AG04450 (cell line): Measurements from ENCODE around the gene FAM81A. TPM values are rescaled to one million over a fixed set of nuclear protein-coding genes. Genes with fewer than 3 reads are reported as not detected.
A peak's percentile ranks its signal among the peaks of the same experiment; 100 is the strongest.

Experiments
- CTCF ChIA-PET: fragments of 300-600, 350-600 bp; formaldehyde crosslinking; extraction: SDS; loops from one replicate; lab custom pipeline; 2022; ENCODE audit warnings: antibody characterized with exemption, inconsistent platforms; lab: Charles Lee
- POLR2A ChIA-PET: fragments of 350-600 bp; formaldehyde crosslinking; extraction: SDS; loops from one replicate; lab custom pipeline; 2021; ENCODE audit warnings: antibody characterized with exemption, inconsistent platforms; lab: Yijun Ruan, JAX
- DNase-seq: peaks from one replicate; pipeline ENCODE4 v3.0.0-alpha.2; 2011; ENCODE audit warnings: low read depth, low spot score
- H3K27ac ChIP-seq: one replicate; pipeline ENCODE4 v1.5.1; 2012; ENCODE audit warnings: low read depth, low read length, control low read depth
- H3K27me3 ChIP-seq: one replicate; pipeline ENCODE4 v1.6.0; 2012; ENCODE audit warnings: low read length; ENCODE audit not compliant: control insufficient read depth, insufficient read depth
- H3K4me3 ChIP-seq: 2 replicates; pipeline ENCODE4 v1.5.1; 2011; ENCODE audit warnings: mild to moderate bottlenecking, low read depth, low read length, control low read depth
- H3K9me3 ChIP-seq: 2 replicates; pipeline ENCODE4 v1.5.1; 2012; ENCODE audit warnings: low read length; ENCODE audit not compliant: control insufficient read depth, insufficient read depth
- polyA plus RNA-seq: library from polyadenylated mRNA; depleted of rRNA; stranded (reverse); fragments of >200 nt; gene quantifications from 2 replicates; pipeline ENCODE4 v1.2.3, GENCODE V29; 2011
- TF ChIP-seq, protein P1 (sequence below): IDR thresholded peaks from 2 replicates; pipeline ENCODE4 v1.5.1; 2011; ENCODE audit warnings: low read depth, low read length, control low read depth, inconsistent platforms

The FAM81A gene
- polyA plus RNA-seq, 1 experiment: not detected

DNA sequence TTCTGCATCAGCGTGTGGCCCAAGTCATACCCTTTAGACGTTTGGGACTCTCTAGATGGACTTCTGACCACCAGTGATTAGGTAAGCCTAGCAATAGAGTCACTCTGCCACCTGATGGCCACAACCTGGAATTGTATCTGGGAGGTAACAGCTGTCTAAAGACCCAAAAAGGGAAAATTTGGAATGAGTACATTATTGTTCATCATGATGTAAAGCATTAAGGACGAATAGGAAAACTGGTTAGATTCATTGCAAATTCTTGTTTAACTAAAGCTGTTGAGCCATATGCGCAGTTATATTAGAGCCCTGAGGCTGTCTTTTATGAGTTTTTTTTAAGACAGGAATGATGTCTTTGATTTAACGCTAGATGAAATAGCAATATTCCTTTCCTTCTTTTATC lies 63.6 kb downstream of the FAM81A start:
- TF ChIP-seq, protein P1, sequence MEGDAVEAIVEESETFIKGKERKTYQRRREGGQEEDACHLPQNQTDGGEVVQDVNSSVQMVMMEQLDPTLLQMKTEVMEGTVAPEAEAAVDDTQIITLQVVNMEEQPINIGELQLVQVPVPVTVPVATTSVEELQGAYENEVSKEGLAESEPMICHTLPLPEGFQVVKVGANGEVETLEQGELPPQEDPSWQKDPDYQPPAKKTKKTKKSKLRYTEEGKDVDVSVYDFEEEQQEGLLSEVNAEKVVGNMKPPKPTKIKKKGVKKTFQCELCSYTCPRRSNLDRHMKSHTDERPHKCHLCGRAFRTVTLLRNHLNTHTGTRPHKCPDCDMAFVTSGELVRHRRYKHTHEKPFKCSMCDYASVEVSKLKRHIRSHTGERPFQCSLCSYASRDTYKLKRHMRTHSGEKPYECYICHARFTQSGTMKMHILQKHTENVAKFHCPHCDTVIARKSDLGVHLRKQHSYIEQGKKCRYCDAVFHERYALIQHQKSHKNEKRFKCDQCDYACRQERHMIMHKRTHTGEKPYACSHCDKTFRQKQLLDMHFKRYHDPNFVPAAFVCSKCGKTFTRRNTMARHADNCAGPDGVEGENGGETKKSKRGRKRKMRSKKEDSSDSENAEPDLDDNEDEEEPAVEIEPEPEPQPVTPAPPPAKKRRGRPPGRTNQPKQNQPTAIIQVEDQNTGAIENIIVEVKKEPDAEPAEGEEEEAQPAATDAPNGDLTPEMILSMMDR: peak; percentile 57
- ChIA-PET POLR2A (no interaction called here), CTCF (interaction anchor here (0.9 to 3.1 kb wide), 5 partner anchors 15 to 1431 kb away, joined by 3 to 20 read pairs (median 6); no protein-coding TSS in a partner anchor)
- Histone ChIP-seq H3K27ac (no peak overlapping the region), H3K27me3 (peaks cover 6% of the 10 kb centered on the region), H3K4me3 (no peak overlapping the region), H3K9me3 (no peaks in the 10 kb centered on the region)
- no peak for DNase-seq

GRCh38 chr15:59515190-59515589 lies 77.2 kb downstream of the FAM81A start:
- H3K27ac ChIP-seq: no peak overlapping the region
- POLR2A ChIA-PET: interaction anchor here (0.7 kb wide), 1 partner anchor 9 kb away, joined by 5 read pairs; no protein-coding TSS in a partner anchor

DNA sequence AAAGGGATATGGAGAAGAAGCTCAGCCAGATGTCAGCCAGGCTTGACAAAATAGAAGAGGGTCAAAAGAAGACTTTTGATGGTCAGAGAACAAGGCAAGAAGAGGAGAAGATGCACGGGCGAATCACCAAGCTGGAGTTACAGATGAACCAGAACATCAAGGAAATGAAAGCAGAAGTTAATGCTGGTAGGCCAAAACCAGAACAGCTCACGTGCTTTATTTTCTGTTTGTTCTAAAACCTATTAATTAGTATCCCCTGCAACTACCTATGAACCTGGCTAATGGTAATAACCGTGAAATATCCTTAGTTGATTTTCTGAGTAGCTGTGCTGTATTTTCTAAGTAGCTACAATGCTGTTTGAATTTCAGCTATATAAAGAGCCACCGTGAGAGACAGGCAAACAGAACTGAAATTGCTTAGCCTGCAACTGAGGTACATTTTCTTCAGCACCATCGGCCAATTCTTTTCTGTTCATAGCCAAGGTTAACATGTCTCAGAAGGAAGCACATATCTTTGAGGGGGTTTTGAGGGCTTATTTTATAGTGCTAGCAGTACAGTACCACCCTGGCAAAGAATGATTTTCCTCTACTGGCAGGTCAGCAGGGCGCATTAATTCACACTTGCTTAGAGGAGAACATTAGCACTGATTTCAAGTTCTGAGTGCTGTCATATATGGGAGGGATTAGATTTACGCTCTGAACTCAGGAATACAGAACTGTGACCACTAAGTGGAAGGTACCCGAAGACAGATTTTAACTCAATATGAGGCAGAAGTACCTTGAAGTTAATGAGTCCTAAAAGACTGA lies 78.9 kb downstream of the FAM81A start:
- H3K9me3 ChIP-seq: no peaks in the 10 kb centered on the region
- ChIA-PET POLR2A (no interaction called here), CTCF (interaction anchor here (1.4 to 5.1 kb wide), 3 partner anchors 12 to 269 kb away, joined by 3 to 60 read pairs (median 21); no protein-coding TSS in a partner anchor)

More at GRCh38 chr15:59515190-59515589, 77.2 kb downstream of the FAM81A start:
- peaks cover 5% of the 10 kb centered on the region for H3K27me3 ChIP-seq
- TF ChIP-seq, protein P1: no peak
- H3K9me3 ChIP-seq: no peaks in the 10 kb centered on the region
- H3K4me3 ChIP-seq: no peak overlapping the region
- DNase-seq: no peak
- CTCF ChIA-PET: interaction anchor here (0.6 to 5.1 kb wide), 4 partner anchors 14 to 536 kb away, joined by 5 to 60 read pairs (median 14); no protein-coding TSS in a partner anchor

DNA sequence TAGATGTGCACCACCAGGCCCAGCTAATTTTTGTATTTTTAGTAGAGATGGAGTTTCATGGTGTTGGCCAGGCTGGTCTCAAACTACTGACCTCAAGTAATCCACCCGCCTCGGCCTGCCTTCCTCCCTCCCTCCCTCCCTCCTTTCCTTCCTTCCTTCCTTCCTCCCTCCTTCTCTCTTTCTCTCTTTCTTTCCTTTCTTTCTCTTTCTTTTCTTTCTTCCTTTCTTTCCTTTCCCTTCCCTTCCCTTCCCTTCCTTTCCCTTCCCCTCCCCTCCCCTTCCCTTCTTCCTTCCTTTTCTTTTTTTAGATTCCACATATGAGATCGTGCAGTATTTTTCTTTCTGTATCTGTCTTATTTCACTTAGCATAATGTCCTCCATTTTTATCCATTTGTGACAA lies 81.3 kb downstream of the FAM81A start:
- Histone ChIP-seq H3K9me3 (no peaks in the 10 kb centered on the region), H3K27ac (no peak overlapping the region), H3K4me3 (no peak overlapping the region), H3K27me3 (peaks cover 7% of the 10 kb centered on the region)
- ChIA-PET CTCF (interaction anchor here (1.0 to 1.8 kb wide), 2 partner anchors 9 to 13 kb away, joined by 7 to 12 read pairs; no protein-coding TSS in a partner anchor), POLR2A (no interaction called here)
- no peak for DNase-seq
- TF ChIP-seq, protein P1: no peak

More for the DNA sequence above, 78.9 kb downstream of the FAM81A start:
- DNase-seq: no peak
- no peak overlapping the region for H3K27ac ChIP-seq
- peaks cover 7% of the 10 kb centered on the region for H3K27me3 ChIP-seq
- no peak overlapping the region for H3K4me3 ChIP-seq
- TF ChIP-seq, protein P1: no peak

- TF ChIP-seq, protein P1: no peak
- POLR2A ChIA-PET: no interaction called here
- H3K4me3 ChIP-seq: no peak overlapping the region
- peaks cover 7% of the 10 kb centered on the region for H3K27me3 ChIP-seq
- DNase-seq: no peak
- CTCF ChIA-PET: no interaction called here
- H3K27ac ChIP-seq: no peak overlapping the region
- H3K9me3 ChIP-seq: no peaks in the 10 kb centered on the region
These were observed 83.5 kb downstream of the FAM81A start for GRCh38 chr15:59521443-59521842.
